Lower leg skin (tissue), 4 donors: Measurements from ENCODE around the gene ECHS1. TPM values are rescaled to one million over a fixed set of nuclear protein-coding genes. Genes with fewer than 3 reads are reported as not detected.

Experiments
- DNase-seq, 2 donors: peaks; one replicate each; pipeline ENCODE4 v3.0.0-alpha.2; 2019; ENCODE audit warnings: low spot score in 2 of 2
- H3K4me3 ChIP-seq: fragments of 200-600 bp; sonication (generic); 2 replicates; pipeline ENCODE4 v1.5.1; 2017; ENCODE audit warnings: mild to moderate bottlenecking, low read depth; ENCODE audit not compliant: poor library complexity, severe bottlenecking
- POLR2A ChIP-seq, 2 donors: fragments of 450-650 bp; IDR thresholded peaks; one replicate each; pipeline ENCODE4 v1.6.1; 2016 to 2017; ENCODE audit warnings: antibody characterized with exemption in 2 of 2, mild to moderate bottlenecking in 1 of 2, moderate library complexity in 1 of 2
- WGBS, 2 donors: methylation state at CpG; one replicate each; pipeline ENCODE4 v1.1.5; 2018; 5-methylcytosine and 5-hydroxymethylcytosine counted together
- intact Hi-C: fragments of 100-400 bp; cut with DNase I; formaldehyde crosslinking; loops from one replicate; pipeline ENCODE4 v1.15.0; 2023; ENCODE audit warnings: low total_unique reads
- total RNA-seq, 4 donors: library from RNA; depleted of rRNA; stranded (reverse); fragments of >200 nt; gene quantifications; one replicate each; pipeline ENCODE4 v1.1.0, GENCODE V29; 2016
- TF ChIP-seq, protein P1 (sequence below), 3 donors: fragments of 450-650 bp; IDR thresholded peaks; one replicate each; pipeline ENCODE4 v1.5.1; 2016; ENCODE audit warnings: antibody characterized with exemption in 3 of 3, mild to moderate bottlenecking in 3 of 3, moderate library complexity in 2 of 3

ECHS1 gene
- total RNA-seq, 4 donors from 2014 or later, result 40.0 to 85.7 (median 61.8) TPM

DNA sequence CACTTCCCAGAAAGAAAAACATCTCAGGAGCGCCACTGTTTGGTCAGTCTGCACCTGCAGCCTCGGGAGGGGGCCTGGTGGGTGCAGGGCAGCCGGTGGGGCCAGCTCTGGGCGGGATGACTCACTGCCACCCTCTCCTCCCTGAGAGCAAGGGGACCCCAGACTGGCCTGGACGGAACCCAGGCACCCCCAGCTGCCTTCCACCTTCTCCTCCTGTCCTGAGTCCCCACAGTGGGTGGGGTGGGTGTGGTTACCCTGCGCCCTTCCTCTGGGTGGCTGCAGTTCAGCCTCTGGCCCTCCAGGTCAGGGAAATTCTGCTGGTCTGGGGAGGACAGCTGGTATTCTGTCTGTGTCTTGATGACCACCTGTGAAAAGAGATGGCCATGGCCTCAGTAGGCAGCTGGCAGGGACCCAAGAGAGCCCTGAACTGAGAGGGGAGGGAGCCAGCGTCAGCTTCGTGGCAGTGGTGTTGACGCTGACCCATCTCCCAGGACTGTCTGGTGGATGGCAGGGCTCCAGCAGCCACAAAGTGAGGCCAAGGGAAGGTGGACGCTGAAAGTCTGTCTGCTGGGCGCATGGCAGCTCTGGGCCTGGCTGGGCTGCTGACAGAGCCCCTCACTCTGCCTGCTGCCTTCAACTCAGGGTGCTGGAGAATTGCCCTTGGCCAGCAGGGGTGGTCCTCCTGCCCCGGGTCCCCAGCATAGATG, 45.4 kb downstream of the ECHS1 start:
- H3K4me3 ChIP-seq, result no peak overlapping the region
- TF ChIP-seq, protein P1, sequence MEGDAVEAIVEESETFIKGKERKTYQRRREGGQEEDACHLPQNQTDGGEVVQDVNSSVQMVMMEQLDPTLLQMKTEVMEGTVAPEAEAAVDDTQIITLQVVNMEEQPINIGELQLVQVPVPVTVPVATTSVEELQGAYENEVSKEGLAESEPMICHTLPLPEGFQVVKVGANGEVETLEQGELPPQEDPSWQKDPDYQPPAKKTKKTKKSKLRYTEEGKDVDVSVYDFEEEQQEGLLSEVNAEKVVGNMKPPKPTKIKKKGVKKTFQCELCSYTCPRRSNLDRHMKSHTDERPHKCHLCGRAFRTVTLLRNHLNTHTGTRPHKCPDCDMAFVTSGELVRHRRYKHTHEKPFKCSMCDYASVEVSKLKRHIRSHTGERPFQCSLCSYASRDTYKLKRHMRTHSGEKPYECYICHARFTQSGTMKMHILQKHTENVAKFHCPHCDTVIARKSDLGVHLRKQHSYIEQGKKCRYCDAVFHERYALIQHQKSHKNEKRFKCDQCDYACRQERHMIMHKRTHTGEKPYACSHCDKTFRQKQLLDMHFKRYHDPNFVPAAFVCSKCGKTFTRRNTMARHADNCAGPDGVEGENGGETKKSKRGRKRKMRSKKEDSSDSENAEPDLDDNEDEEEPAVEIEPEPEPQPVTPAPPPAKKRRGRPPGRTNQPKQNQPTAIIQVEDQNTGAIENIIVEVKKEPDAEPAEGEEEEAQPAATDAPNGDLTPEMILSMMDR (IDR thresholded peaks at IDR 0.05), result no peak
- TF ChIP-seq POLR2A (IDR thresholded peaks at IDR 0.05), result no peak
- DNase-seq, result no peak
- intact Hi-C loops, result no loop called here
- WGBS, 2 donors, result 51 to 53% methylated on average over 9 to 10 of the region's 12 CpGs

DNA sequence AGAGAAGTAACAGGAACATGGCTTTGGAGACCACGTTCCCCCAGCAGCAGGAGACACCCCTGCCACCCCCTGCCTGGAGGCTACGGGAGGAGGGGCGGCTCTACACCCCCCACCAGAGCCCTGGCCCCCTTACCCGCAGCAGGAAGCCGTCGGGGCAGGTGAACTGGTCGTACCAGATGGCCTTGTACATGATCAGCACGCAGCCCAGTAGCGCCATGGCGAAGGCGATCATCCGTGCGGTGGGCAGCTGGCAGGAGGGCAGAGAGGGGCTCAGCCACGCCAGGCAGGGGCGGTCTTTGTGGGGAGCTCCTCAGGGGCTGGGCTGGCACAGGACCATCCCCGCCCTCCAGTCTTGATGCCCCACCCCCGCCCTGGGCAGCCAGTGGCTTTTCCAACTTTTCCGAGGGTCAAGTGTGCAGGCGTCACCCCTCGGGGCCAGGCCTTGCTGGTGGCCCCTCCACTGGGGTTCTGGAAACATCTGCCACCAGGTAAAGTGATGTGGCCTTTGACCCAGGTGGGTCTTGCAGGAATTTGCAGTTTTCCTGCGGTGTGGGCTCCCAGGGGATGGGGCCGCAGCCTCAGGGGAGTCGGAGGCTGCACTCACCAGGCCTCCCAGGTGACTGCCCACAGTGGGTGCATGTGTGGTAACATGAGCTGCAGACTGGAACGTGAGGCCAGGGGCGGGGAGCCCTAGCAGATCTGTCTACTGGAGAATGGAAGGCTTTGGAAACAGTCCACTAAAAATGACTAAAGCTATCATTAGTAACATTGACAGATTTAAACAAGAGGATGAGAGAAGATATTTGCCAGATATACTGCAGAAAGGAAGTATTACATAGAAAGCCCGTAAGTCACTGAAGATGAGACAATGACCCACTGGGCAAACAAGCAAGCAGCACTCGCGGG, 46.2 kb downstream of the ECHS1 start:
- 25 to 26% methylated on average over 17 to 18 of the region's 28 CpGs for WGBS, 2 donors
- no peak for DNase-seq
- no peak overlapping the region for H3K4me3 ChIP-seq
- no peak for TF ChIP-seq POLR2A (IDR thresholded peaks at IDR 0.05)
- TF ChIP-seq, protein P1 (IDR thresholded peaks at IDR 0.05), result no peak
- intact Hi-C loops, result no loop called here

DNA sequence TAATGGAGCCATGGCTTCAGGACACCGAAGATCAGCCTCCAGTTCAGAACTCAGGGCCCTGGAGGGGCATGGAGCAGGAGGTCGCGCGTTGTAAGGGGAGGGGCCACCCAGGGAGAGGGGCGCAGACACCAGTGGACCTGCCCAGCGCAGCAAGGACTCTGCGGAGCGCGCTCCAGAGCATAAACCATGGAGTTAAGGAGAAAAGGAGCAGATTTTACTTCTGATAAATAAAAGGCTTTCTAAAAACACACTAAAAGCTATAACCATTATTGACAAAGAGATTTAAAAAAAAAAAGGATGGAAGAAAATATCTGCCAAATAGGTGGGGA, 47.0 kb downstream of the ECHS1 start:
- TF ChIP-seq, protein P1 (IDR thresholded peaks at IDR 0.05), result no peak
- TF ChIP-seq POLR2A (IDR thresholded peaks at IDR 0.05), result no peak
- 35 to 36% methylated on average over 9 of the region's 9 CpGs for WGBS, 2 donors
- H3K4me3 ChIP-seq, result no peak overlapping the region
- intact Hi-C loops, result no loop called here
- DNase-seq, result no peak

DNA sequence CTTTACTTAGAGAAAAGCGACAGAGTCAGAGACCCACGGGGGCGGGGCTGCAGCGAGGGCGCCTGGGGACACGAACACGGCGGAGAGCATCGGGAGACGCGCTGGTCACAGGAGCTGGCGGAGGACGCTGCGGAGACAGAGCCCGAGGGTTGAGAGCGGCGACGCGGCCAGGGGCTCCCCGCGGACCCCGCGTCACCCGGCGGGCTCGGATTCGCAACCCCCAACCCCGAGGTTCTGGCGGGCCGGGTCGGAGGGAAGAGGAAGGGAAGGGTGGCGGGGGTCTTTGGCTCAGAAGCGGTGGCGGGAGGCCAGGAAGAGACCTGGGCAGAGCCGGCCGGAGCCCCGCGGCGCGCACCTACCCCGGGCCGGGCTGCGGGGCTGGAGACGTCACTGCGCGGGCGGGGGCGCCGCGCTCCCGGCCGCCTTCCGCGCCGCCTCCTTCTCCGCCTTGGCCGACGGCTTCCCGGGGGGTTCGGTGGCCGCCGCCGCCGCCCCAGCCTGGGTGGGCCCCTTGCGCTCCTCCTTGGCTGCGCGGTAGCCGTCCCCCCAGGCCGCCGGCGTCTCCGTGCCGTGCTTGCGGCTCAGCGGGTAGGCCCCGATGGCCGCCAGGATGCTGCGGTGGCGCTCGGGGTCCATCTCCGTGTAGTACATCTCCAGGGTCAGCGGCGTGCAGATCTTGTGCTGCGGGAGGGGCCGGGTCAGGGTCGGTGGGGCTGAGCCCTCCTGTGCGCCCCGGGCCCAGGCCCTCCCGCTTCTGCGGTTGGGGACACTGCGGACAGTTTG, 47.5 kb downstream of the ECHS1 start:
- 2 to 9% methylated on average over 16 to 72 of the region's 91 CpGs for WGBS, 2 donors
- intact Hi-C loops, result no loop called here
- H3K4me3 ChIP-seq, result peak overlapping the region; percentile 17
- TF ChIP-seq, protein P1 (IDR thresholded peaks at IDR 0.05), result no peak
- TF ChIP-seq POLR2A (IDR thresholded peaks at IDR 0.05), result no peak
- DNase-seq, result no peak

DNA sequence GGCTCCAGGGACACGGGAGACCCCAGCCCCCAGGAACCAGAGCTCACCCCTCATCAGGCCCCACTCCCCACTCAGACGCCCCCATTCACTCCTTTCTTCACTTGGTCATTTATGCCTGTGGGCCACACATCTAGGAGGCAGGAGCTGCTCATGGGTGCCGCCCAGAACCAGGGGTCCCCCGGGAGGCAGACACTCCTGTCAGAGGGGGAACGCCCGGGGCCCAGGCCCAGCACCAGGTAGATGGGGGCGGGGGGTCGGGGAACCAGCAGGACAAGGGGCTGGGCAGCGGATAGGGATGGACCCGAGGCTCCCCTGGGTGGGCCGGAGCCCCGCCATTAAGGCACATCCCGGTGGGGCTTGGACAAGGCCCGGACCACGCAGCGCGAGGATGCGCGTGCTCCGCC, 48.3 kb downstream of the ECHS1 start:
- TF ChIP-seq, protein P1 (IDR thresholded peaks at IDR 0.05), result no peak
- no peak for TF ChIP-seq POLR2A (IDR thresholded peaks at IDR 0.05)
- intact Hi-C loops, result no loop called here
- no peak overlapping the region for H3K4me3 ChIP-seq
- no peak for DNase-seq
- WGBS, 2 donors, result 16 to 22% methylated on average over 7 to 16 of the region's 20 CpGs
